H9 (cell line): Measurements from ENCODE around the gene NR1D1. TPM values are rescaled to one million over a fixed set of nuclear protein-coding genes. Genes with fewer than 3 reads are reported as not detected.
A peak's percentile ranks its signal among the peaks of the same experiment; 100 is the strongest.

Experiments used
- DNase-seq: peaks from one replicate; pipeline ENCODE4 v3.0.0-alpha.2; 2017
- H2AFZ ChIP-seq: one replicate; pipeline ENCODE4 v1.6.1; 2013; ENCODE audit warnings: mild to moderate bottlenecking, low read length, control low read depth, moderate library complexity
- H2AK5ac ChIP-seq: 2 replicates; pipeline ENCODE4 v1.6.1; 2013; ENCODE audit warnings: low read length, control low read depth, mixed read lengths; ENCODE audit not compliant: insufficient read length
- H2BK120ac ChIP-seq: one replicate; pipeline ENCODE4 v1.6.1; 2013; ENCODE audit warnings: low read depth, mild to moderate bottlenecking, low read length, control low read depth, inconsistent platforms; ENCODE audit not compliant: poor library complexity, severe bottlenecking
- H2BK12ac ChIP-seq: 2 replicates; pipeline ENCODE4 v1.6.1; 2013; ENCODE audit warnings: low read length, control low read depth, mixed read lengths, low read depth; ENCODE audit not compliant: insufficient read length
- H2BK15ac ChIP-seq: 2 replicates; pipeline ENCODE4 v1.6.1; 2013; ENCODE audit warnings: low read depth, low read length, control low read depth
- H2BK20ac ChIP-seq: one replicate; pipeline ENCODE4 v1.6.1; 2013; ENCODE audit warnings: low read depth, mild to moderate bottlenecking, low read length, control low read depth, inconsistent platforms; ENCODE audit not compliant: poor library complexity, severe bottlenecking
- H2BK5ac ChIP-seq: 2 replicates; pipeline ENCODE4 v1.6.1; 2013; ENCODE audit warnings: low read length, control low read depth, mixed read lengths; ENCODE audit not compliant: insufficient read length
- H3K14ac ChIP-seq: 2 replicates; pipeline ENCODE4 v1.6.1; 2013; ENCODE audit warnings: low read length, control low read depth; ENCODE audit not compliant: insufficient read depth
- H3K18ac ChIP-seq: 2 replicates; pipeline ENCODE4 v1.6.1; 2013; ENCODE audit warnings: low read depth, mild to moderate bottlenecking, mixed read lengths, low read length, control low read depth; ENCODE audit not compliant: insufficient read length
- H3K23ac ChIP-seq: 2 replicates; pipeline ENCODE4 v1.6.1; 2013; ENCODE audit warnings: low read length, control low read depth, mixed read lengths, low read depth; ENCODE audit not compliant: insufficient read length
- H3K23me2 ChIP-seq: 2 replicates; pipeline ENCODE4 v1.6.1; 2013; ENCODE audit warnings: low read depth, mild to moderate bottlenecking, mixed read lengths, low read length, control low read depth; ENCODE audit not compliant: insufficient read length, poor library complexity, severe bottlenecking
- H3K27ac ChIP-seq: 2 replicates; pipeline ENCODE4 v1.5.1; 2013; ENCODE audit warnings: low read length, control low read depth, mixed read lengths, low read depth; ENCODE audit not compliant: insufficient read length
- H3K27me3 ChIP-seq: 2 replicates; pipeline ENCODE4 v1.6.1; 2013; ENCODE audit warnings: low read length, control low read depth, inconsistent platforms; ENCODE audit not compliant: insufficient read depth
- H3K4ac ChIP-seq: 2 replicates; pipeline ENCODE4 v1.6.1; 2013; ENCODE audit warnings: low read depth, mild to moderate bottlenecking, control low read depth, inconsistent platforms, low read length, moderate library complexity
- H3K4me1 ChIP-seq: 2 replicates; pipeline ENCODE4 v1.6.1; 2013; ENCODE audit warnings: low read length, control low read depth, inconsistent platforms; ENCODE audit not compliant: insufficient read depth
- H3K4me2 ChIP-seq: 2 replicates; pipeline ENCODE4 v1.6.1; 2013; ENCODE audit warnings: low read length, control low read depth, mixed read lengths; ENCODE audit not compliant: insufficient read length, insufficient read depth
- H3K56ac ChIP-seq: 2 replicates; pipeline ENCODE4 v1.6.1; 2013; ENCODE audit warnings: low read depth, mild to moderate bottlenecking, mixed read lengths, low read length, control low read depth; ENCODE audit not compliant: insufficient read length
- H3K79me1 ChIP-seq: 2 replicates; pipeline ENCODE4 v1.6.1; 2013; ENCODE audit warnings: low read depth, mild to moderate bottlenecking, moderate library complexity, low read length, control low read depth, inconsistent platforms; ENCODE audit not compliant: insufficient read depth, poor library complexity, severe bottlenecking
- H3K79me2 ChIP-seq: 2 replicates; pipeline ENCODE4 v1.6.1; 2013; ENCODE audit warnings: low read length, control low read depth, inconsistent platforms; ENCODE audit not compliant: insufficient read depth
- H3K9ac ChIP-seq: 2 replicates; pipeline ENCODE4 v1.6.1; 2013; ENCODE audit warnings: low read length, control low read depth, mixed read lengths; ENCODE audit not compliant: insufficient read length; ENCODE audit errors: extremely low read depth
- H3K9me3 ChIP-seq: one replicate; pipeline ENCODE4 v1.6.1; 2013; ENCODE audit warnings: low read depth, low read length, inconsistent platforms; ENCODE audit not compliant: control insufficient read depth
- H3T11ph ChIP-seq: one replicate; pipeline ENCODE4 v1.6.1; 2013; ENCODE audit warnings: mild to moderate bottlenecking, low read length, control low read depth, inconsistent platforms
- H4K20me1 ChIP-seq: one replicate; pipeline ENCODE4 v1.6.1; 2013; ENCODE audit not compliant: control insufficient read depth, insufficient read length, insufficient read depth
- H4K5ac ChIP-seq: 2 replicates; pipeline ENCODE4 v1.6.1; 2013; ENCODE audit warnings: low read depth, mild to moderate bottlenecking, mixed read lengths, low read length, control low read depth; ENCODE audit not compliant: insufficient read length
- H4K8ac ChIP-seq: replicated peaks from 2 replicates; pipeline ENCODE4 v1.6.1; 2013; ENCODE audit warnings: low read length, control low read depth, mixed read lengths, low read depth; ENCODE audit not compliant: insufficient read length
- H4K91ac ChIP-seq: 2 replicates; pipeline ENCODE4 v1.6.1; 2013; ENCODE audit warnings: low read depth, mild to moderate bottlenecking, moderate library complexity, mixed read lengths, low read length, control low read depth; ENCODE audit not compliant: insufficient read length
- H3K27ac Mint-ChIP-seq, 3 experiments: 2 replicates in 2 of 3; 3 replicates in 1 of 3; pipeline ENCODE4 v1.8.0; 2020 to 2021; ENCODE audit warnings: mixed read lengths in 3 of 3, mild to moderate bottlenecking in 1 of 3, moderate library complexity in 1 of 3
- H3K27me3 Mint-ChIP-seq: 2 replicates; pipeline ENCODE4 v1.8.0; 2021; ENCODE audit warnings: low read depth, mild to moderate bottlenecking, moderate library complexity, mixed read lengths
- H3K36me3 Mint-ChIP-seq, 3 experiments: 2 replicates in 2 of 3; 3 replicates in 1 of 3; pipeline ENCODE4 v1.8.0; 2020 to 2021; ENCODE audit warnings: low read depth in 3 of 3, mixed read lengths in 3 of 3; ENCODE audit not compliant: insufficient read depth in 1 of 3
- H3K4me1 Mint-ChIP-seq, 2 experiments: 2 replicates each; pipeline ENCODE4 v1.8.0; 2020; ENCODE audit warnings: mixed read lengths in 2 of 2
- H3K4me3 Mint-ChIP-seq, 2 experiments: 2 replicates in 1 of 2; 3 replicates in 1 of 2; pipeline ENCODE4 v1.8.0; 2020 to 2021; ENCODE audit warnings: mild to moderate bottlenecking in 2 of 2, mixed read lengths in 2 of 2, moderate library complexity in 1 of 2
- H3K9me3 Mint-ChIP-seq, 2 experiments: 2 replicates in 1 of 2; 3 replicates in 1 of 2; pipeline ENCODE4 v1.8.0; 2020; ENCODE audit warnings: mild to moderate bottlenecking in 2 of 2, mixed read lengths in 2 of 2, moderate library complexity in 1 of 2
- CTCF ChIP-seq: fragments of 200-600 bp; sonication (generic); conservative IDR thresholded peaks from 3 replicates; pipeline ENCODE4 v1.8.0; 2021; ENCODE audit warnings: antibody characterized with exemption, mild to moderate bottlenecking
- WGBS: extraction: QIAGEN DNeasy Blood & Tissue Kit; methylation state at CpG from one replicate; pipeline ENCODE4 v1.1.7; 2013; ENCODE audit warnings: missing lambda C conversion rate, low lambda C conversion rate, mixed read lengths; ENCODE audit not compliant: insufficient read length; ENCODE audit errors: extremely low coverage; 5-methylcytosine and 5-hydroxymethylcytosine counted together
- total RNA-seq: library from RNA; stranded (reverse); gene quantifications from 2 replicates; pipeline ENCODE4 v1.2.1, GENCODE V29; 2021

NR1D1 gene
- total RNA-seq, 1 experiment from 2014 or later: 8.6 TPM

- Histone ChIP-seq H3K4me1 (peaks cover 4% of the 10 kb centered on the region; the same call in 1 of the 2 replicates), H3K27ac (no peak overlapping the region), H2BK15ac (no peak overlapping the region), H3K79me1 (peaks cover 3% of the 10 kb centered on the region), H2BK12ac (no peak overlapping the region), H3T11ph (no peak overlapping the region), H3K4me2 (no peak overlapping the region), H3K4ac (no peak overlapping the region), H4K91ac (no peak overlapping the region), H3K18ac (no peak overlapping the region), H3K23me2 (peaks cover 5% of the 10 kb centered on the region), H4K20me1 (no peaks in the 10 kb centered on the region), H4K5ac (no peak overlapping the region), H2BK120ac (no peak overlapping the region), H3K56ac (no peak overlapping the region), H3K23ac (no peak overlapping the region), H3K14ac (no peak overlapping the region), H3K9ac (no peak overlapping the region), H4K8ac (no peak overlapping the region), H3K27me3 (no peaks in the 10 kb centered on the region; the same call in 1 of the 2 replicates), H2AFZ (no peak overlapping the region), H3K79me2 (no peaks in the 10 kb centered on the region), H2BK5ac (no peak overlapping the region), H2AK5ac (no peak overlapping the region), H2BK20ac (no peak overlapping the region), H3K9me3 (no peaks in the 10 kb centered on the region)
- TF ChIP-seq CTCF: no peak
- no CpG with 5 or more reads among the region's 8 CpGs for WGBS
- Mint-ChIP-seq H3K4me3 (no peak overlapping the region), H3K4me1 (peaks cover 31 to 56% of the 10 kb centered on the region in 2 experiments), H3K27ac (peak overlapping the region in 1 of 3 experiments; percentile 92; a peak in 2 of 7 replicates), H3K27me3 (peaks cover 23% of the 10 kb centered on the region), H3K9me3 (no peaks in the 10 kb centered on the region; a peak in 1 of 5 replicates), H3K36me3 (peaks cover 1 to 4% (median 2%) of the 10 kb centered on the region in 3 experiments; a peak in 5 of 7 replicates)
- no peak for DNase-seq
Observed at GRCh38 chr17:40058186-40058784, 42.1 kb downstream of the NR1D1 start.
